AG10803 (cell line): ENCODE results near the gene MYO7B.
A peak's percentile ranks its signal among the peaks of the same experiment; 100 is the strongest.

Experiments used
- DNase-seq: peaks from one replicate; pipeline ENCODE4 v3.0.0; 2010; ENCODE audit warnings: low read depth
- H3K4me3 ChIP-seq: 2 replicates; pipeline ENCODE4 v1.5.1; 2011; ENCODE audit warnings: mild to moderate bottlenecking, low read length, control low read depth
- TF ChIP-seq, protein P1 (sequence below): conservative IDR thresholded peaks from 2 replicates; pipeline ENCODE4 v1.5.1; 2011; ENCODE audit warnings: mild to moderate bottlenecking, low read length, control low read depth, inconsistent platforms

Gene MYO7B

DNA sequence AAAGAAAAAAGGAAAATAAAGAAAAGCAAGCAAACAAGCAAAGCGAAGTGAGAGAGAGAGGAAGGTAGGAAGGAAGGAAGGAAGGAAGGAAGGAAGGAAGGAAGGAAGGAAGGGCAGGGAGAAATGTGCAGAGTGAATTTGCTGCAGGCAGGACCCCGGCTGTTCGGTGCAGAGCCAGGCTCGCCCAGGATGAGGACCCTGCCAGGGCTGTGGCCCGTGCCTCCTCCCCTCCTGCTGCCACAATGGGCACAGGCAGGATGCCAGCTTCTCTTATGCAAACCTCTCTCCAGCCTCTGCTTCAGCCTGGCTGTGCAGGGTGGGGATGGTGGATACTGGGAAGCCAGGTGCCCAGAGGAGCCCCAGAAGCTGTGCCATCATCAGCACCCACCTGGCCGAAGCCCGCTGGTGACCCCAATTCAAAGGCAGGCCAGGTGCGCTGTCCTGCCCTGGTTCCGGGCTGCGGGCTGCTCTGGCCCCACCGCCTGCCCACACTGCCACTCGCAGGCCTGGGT lies 113.7 kb downstream of the MYO7B start:
- TF ChIP-seq, protein P1, sequence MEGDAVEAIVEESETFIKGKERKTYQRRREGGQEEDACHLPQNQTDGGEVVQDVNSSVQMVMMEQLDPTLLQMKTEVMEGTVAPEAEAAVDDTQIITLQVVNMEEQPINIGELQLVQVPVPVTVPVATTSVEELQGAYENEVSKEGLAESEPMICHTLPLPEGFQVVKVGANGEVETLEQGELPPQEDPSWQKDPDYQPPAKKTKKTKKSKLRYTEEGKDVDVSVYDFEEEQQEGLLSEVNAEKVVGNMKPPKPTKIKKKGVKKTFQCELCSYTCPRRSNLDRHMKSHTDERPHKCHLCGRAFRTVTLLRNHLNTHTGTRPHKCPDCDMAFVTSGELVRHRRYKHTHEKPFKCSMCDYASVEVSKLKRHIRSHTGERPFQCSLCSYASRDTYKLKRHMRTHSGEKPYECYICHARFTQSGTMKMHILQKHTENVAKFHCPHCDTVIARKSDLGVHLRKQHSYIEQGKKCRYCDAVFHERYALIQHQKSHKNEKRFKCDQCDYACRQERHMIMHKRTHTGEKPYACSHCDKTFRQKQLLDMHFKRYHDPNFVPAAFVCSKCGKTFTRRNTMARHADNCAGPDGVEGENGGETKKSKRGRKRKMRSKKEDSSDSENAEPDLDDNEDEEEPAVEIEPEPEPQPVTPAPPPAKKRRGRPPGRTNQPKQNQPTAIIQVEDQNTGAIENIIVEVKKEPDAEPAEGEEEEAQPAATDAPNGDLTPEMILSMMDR = no peak
- DNase-seq = no peak
- H3K4me3 ChIP-seq = no peak overlapping the region

- peak; percentile 79 for DNase-seq
- TF ChIP-seq, protein P1 = peak; percentile 86
- no peak overlapping the region for H3K4me3 ChIP-seq
Measured at GRCh38 chr2:127649684-127650040, 114.2 kb downstream of the MYO7B start.

DNA sequence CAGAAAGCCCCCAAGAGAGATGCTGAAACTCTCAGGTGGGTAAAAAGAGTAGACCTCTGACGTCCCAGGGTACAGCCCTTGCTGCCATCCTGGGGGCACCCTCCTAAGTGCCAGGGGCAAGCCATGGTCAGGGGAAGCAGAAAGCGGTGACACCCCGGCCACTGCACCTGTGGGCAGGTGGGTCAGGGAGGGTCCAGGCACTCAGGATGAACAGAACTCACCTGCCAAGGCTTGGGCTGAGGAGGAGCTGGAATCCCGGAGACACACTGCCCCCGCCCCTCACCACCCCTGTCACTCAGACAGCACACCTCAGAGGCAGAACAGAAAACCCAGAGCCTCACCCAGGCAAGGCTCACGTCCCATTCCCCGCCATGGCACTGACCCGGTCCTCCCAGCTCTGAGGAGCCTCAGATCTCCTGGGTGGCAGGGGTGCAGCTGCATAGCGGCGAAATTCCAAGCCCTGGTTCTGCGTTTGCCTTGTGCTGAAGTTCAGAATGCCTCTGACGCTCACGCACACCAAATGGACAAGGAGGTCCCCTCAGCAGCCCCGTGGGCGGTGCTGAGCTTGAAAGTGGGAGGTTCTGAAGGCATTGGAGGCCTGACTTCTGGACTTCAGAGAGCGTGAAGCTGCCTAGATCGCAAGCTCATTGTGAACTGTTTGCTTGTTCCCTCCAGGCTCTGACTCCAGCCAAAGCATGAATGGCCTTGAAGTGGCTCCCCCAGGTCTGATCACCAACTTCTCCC lies 114.7 kb downstream of the MYO7B start:
- no peak for DNase-seq
- TF ChIP-seq, protein P1 = no peak
- H3K4me3 ChIP-seq = no peak overlapping the region

DNA sequence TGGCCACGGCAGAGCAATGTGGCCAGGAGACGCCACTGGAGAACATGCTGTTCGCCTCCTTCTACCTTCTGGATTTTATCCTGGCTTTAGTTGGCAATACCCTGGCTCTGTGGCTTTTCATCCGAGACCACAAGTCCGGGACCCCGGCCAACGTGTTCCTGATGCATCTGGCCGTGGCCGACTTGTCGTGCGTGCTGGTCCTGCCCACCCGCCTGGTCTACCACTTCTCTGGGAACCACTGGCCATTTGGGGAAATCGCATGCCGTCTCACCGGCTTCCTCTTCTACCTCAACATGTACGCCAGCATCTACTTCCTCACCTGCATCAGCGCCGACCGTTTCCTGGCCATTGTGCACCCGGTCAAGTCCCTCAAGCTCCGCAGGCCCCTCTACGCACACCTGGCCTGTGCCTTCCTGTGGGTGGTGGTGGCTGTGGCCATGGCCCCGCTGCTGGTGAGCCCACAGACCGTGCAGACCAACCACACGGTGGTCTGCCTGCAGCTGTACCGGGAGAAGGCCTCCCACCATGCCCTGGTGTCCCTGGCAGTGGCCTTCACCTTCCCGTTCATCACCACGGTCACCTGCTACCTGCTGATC lies 115.4 kb downstream of the MYO7B start:
- DNase-seq = peak; percentile 46
- TF ChIP-seq, protein P1 = no peak
- no peak overlapping the region for H3K4me3 ChIP-seq

GRCh38 chr2:127651381-127651809 lies 115.9 kb downstream of the MYO7B start:
- TF ChIP-seq, protein P1 = no peak
- H3K4me3 ChIP-seq = no peak overlapping the region
- DNase-seq = no peak

DNA sequence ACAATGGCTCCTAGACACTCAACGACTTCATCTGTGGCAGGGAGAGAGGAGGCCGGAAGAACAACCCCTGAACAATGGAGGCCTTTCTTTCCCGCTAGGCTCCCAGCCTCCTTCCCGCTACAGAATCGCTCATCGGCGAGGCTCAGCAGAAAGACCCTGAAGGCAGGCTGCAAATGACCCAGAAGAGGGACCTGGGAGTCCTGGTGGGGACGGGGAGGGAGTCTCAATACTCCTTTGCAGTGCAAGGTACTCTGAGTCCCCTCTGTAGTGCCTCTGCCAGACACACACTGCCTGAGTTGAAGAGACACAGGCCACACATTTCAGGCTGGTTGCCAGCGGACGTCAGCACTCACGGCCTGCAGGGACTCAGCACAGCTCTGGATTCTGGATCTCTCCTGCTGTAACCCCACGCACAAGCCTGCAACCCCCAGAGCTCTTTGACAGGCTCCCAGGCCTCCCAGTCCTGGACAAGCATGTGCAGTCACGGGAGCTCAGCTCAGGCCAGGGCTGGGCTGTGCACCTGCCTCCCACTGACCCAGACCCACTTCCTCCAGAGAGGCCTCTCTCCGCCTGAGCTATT lies 116.6 kb downstream of the MYO7B start:
- DNase-seq = no peak
- TF ChIP-seq, protein P1 = no peak
- H3K4me3 ChIP-seq = no peak overlapping the region
